ENCODE measurements around the gene PGBD5.

Gene PGBD5

GRCh38 chr1:230351514-230351913 lies 74.6 kb downstream of the PGBD5 start:
- H3K4me3 ChIP-seq (replicated peaks; ENCODE audit: low read depth, low read length), result no peak overlapping the region
- DNase-seq (ENCODE audit: low read depth), result no peak
- no peak for TF ChIP-seq CTCF (IDR thresholded peaks at IDR 0.05; ENCODE audit: low read length, missing control alignments)

- DNase-seq (ENCODE audit: low read depth), result no peak
- no peak overlapping the region for H3K4me3 ChIP-seq (replicated peaks; ENCODE audit: low read depth, low read length)
- no peak for TF ChIP-seq CTCF (IDR thresholded peaks at IDR 0.05; ENCODE audit: low read length, missing control alignments)
Observed at GRCh38 chr1:230350208-230350921, 75.8 kb downstream of the PGBD5 start.

GRCh38 chr1:230349020-230349393 lies 77.1 kb downstream of the PGBD5 start:
- DNase-seq (ENCODE audit: low read depth), result no peak
- no peak overlapping the region for H3K4me3 ChIP-seq (replicated peaks; ENCODE audit: low read depth, low read length)
- no peak for TF ChIP-seq CTCF (IDR thresholded peaks at IDR 0.05; ENCODE audit: low read length, missing control alignments)

GRCh38 chr1:230348386-230349019 lies 77.6 kb downstream of the PGBD5 start:
- H3K4me3 ChIP-seq (replicated peaks; ENCODE audit: low read depth, low read length), result no peak overlapping the region
- no peak for TF ChIP-seq CTCF (IDR thresholded peaks at IDR 0.05; ENCODE audit: low read length, missing control alignments)
- DNase-seq (ENCODE audit: low read depth), result no peak

GRCh38 chr1:230347896-230348295 lies 78.2 kb downstream of the PGBD5 start:
- no peak for TF ChIP-seq CTCF (IDR thresholded peaks at IDR 0.05; ENCODE audit: low read length, missing control alignments)
- DNase-seq (ENCODE audit: low read depth), result no peak
- no peak overlapping the region for H3K4me3 ChIP-seq (replicated peaks; ENCODE audit: low read depth, low read length)

GRCh38 chr1:230345139-230345885 lies 80.8 kb downstream of the PGBD5 start:
- no peak overlapping the region for H3K4me3 ChIP-seq (replicated peaks; ENCODE audit: low read depth, low read length)
- TF ChIP-seq CTCF (IDR thresholded peaks at IDR 0.05; ENCODE audit: low read length, missing control alignments), result no peak
- DNase-seq (ENCODE audit: low read depth), result no peak

Data from fibroblast of pulmonary artery (primary cell).